Stimulated activated CD4-positive, alpha-beta T cell treated with anti-CD3 and anti-CD28 coated beads, Interleukin-4, amount 100 ng/mL, for 1 hour (primary cell): ENCODE measurements around the gene SLC9A7.
"Not testable (repeated sequence)": the region's sequence is repeated elsewhere in the genome, so short reads cannot be mapped to it uniquely, and the experiment has no call there.

ENCODE experiments used
- DNase-seq: peaks from one replicate; pipeline ENCODE4 v3.0.0-alpha.2; 2020

The SLC9A7 gene

DNA sequence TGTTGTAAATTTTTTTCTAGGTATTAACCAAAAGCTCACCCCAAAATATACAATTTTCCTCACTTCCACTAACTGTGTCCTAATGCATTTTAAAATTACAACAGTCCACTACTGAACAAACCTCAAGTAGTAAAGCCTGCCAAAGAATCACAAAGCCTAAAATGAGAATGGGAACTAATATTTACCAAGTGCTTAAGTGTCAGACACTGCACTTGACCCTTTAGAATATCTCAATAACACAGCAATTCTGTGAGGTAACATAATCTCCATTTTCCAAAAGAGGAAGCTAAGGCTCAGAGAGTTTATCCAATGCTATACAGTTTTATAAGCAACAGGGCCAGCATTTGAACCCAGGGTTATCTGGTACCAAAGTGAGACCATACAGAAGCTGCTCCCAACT lies 4.9 kb downstream of the SLC9A7 start:
- DNase-seq, result no peak

GRCh38 chrX:46750889-46751288 lies 8.0 kb downstream of the SLC9A7 start:
- no peak for DNase-seq

- no peak for DNase-seq
Measured at GRCh38 chrX:46744009-46744408, 14.9 kb downstream of the SLC9A7 start.

DNA sequence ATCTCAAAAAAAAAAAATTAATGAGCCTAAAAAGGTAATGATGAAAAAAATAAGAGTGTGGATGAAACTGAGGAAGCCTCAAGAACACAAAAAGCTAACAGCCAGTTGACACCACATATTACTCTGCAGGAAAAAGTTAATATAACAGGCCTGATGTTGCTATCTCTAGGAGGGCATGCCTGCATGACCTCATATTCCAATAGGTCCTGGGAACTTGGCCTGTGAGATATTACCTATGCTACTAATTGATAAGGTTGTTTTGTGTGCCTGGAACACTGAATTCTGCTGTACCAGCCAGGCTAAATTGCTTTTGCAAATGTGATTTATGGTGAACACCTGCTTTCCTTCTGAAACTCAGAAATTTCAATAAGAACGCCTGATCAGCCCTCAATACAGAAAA lies 15.9 kb downstream of the SLC9A7 start:
- DNase-seq, result no peak

DNA sequence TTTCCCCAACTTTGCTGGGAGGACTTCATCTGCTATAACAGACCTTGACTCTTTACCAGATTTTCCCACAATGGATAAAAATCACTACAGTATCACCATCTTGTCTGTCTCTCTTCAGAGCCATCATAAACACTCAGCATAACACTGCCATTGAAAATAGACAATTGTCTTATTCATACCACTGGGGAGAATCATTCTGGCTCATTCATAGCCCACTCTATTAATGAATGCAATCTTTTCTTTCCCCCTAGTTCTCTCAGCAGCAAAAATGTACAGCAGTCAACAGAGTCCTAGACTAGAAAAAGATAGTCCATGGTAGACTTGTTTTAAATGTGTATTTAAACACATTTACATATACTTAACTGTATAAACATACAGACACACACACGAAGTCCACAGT lies 19.2 kb downstream of the SLC9A7 start:
- no peak for DNase-seq

DNA sequence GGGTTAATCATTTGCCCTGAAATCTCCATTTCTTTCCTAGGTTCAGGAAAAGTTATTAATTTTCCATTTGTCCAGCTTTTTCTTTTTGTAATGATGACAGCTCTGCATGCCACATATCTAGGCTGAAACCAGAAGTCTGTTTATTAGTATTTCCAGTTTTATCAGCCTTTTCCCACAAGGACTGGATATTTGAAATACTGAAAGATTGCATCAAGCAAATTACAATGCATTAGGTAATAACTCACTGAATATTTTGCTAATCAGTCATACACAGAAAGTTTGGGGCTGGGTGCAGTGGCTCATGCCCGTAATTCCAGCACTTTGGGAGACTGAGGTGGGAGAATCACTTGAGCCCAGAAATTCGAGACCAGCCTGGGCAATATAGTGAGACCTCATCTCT lies 21.5 kb downstream of the SLC9A7 start:
- DNase-seq, result no peak

- no peak for DNase-seq
Measured at GRCh38 chrX:46737041-46737440, 21.9 kb downstream of the SLC9A7 start.

DNA sequence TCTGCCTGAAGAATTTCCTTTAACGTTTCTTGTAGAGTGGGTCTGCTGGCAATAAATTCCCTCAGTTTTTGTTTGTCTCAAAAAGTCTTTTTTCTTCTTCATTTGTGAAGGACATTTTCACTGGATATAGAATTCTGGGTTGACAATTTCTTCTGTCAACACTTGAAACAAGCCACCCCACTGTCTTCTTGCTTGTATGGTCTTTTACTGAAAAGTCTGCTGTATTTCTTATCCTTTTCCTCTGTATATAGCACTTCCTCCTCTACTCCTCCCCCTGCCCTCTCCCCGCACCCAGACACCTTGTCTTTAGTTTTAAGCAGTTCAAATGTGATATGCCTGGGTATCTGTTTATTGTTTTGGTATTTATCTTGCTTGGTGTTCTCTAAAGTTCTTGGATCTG lies 23.3 kb downstream of the SLC9A7 start:
- DNase-seq, result no peak

GRCh38 chrX:46733226-46733625 lies 25.7 kb downstream of the SLC9A7 start:
- DNase-seq, result no peak

- no peak for DNase-seq
Measured at GRCh38 chrX:46730765-46731164, 28.2 kb downstream of the SLC9A7 start.

- DNase-seq, result no peak
Measured at GRCh38 chrX:46727441-46727840, 31.5 kb downstream of the SLC9A7 start.

GRCh38 chrX:46723569-46723927 lies 35.4 kb downstream of the SLC9A7 start:
- DNase-seq, result not testable (repeated sequence)

DNA sequence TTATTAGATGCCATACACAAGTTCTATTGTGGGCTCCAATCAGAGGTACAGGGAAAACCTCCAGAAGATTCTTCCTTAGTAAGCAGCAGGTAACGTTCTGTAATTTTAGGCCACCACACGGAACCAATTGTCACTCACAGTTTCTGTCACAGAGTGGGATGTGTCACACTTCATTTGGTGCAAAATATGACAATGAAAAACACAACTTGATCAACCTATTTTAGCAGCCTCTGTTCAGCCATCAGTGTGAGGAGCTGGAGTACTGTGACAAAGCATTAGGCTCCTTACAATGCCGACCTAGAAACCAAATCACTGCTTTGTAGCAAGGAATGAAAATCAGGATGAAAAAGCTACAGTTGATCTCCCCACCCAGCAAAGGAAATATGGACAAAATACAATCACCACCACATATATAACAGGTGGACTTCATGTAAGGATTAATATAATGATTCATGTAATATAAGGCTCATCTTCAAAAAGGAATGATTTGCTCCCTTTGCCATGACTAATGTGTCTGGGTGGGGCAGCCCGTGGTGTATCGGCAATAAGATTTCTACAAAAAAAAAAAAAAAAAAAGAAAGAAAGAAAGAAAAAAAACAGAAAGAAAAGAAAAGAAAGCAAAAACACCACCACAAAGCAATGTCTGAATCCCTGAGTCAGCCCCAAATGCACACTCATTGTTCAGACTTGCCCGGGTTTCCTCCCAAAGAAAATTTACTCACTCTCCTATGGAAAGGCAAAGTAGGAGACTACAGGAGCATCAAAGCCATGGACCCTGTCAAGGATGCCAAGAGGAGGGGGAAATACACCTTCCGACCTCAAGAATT lies 36.0 kb downstream of the SLC9A7 start:
- no peak for DNase-seq

- DNase-seq, result no peak
Measured at GRCh38 chrX:46716796-46717195, 42.1 kb downstream of the SLC9A7 start.

GRCh38 chrX:46715997-46716396 lies 42.9 kb downstream of the SLC9A7 start:
- DNase-seq, result no peak

DNA sequence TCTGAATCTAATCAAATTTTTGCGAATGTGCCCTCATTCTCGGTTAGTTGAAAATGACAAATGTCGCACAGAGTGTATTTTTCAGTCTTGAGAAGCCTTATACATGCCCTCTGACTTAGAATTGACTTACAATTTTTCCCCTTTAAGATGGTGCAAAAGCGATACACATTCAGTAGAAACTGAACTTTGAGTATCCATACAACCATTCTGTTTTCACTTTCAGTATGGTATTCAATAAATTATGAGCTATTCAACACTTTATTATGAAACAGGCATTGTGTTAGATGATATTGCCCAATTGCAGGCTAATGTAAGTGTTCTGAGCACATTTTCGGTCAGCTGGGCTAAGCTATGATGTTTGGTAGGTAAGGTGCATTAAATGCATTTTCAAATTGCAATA lies 43.4 kb downstream of the SLC9A7 start:
- DNase-seq, result no peak

DNA sequence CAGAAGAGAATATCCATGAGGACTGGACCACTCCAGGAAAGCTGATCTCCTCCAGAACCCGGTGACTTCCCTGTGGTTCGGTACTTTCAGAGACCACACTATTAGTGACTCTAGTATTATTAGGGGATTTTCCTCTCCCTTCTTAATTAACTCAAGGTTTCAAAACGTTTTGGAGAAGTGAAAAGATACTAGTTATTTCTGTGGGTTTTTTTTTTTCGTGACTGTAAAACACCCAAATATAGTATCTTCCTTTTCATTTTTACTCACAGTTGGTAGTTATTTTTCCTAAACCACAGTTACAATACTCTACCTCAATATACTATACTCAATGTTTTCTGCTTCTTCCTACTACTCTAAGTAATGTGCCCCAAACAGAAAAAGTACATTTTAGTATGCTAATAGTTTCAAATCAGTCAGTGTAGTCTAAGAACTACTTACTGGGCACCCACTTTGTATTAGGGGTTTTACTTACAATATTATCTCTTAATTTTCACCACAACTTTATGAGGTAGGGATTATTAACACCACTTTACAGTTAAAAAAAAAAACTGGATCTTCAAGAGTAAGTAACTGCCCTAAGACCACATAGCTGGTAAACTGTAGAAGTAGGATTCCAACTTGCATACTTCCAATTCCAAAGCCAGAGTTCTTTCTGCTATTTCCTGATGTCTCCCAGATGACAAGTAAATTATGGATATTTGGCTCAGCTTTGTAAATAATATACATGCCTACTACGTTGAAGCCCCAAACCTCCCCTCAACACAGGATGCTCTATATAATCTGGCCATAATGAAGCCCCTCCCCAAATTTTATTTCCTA lies 45.0 kb downstream of the SLC9A7 start:
- no peak for DNase-seq

DNA sequence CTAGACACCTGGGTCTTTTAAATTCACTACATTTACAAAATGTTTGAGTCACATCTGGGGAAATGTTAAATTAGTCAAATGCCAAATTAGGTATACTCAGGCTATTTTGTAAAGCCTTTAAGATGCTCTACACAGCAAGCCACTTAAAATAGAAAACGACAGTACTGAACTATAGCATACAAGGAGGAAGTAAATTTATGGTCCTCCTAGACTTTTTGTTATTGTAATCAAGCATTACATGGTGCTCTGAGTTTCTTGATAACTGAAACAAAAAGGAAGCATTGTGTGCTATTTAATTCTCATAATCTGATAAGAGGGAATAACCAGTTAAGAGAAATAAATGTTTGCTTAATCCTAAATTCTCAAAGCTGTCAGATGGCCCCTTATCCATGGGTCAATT lies 46.2 kb downstream of the SLC9A7 start:
- DNase-seq, result no peak

DNA sequence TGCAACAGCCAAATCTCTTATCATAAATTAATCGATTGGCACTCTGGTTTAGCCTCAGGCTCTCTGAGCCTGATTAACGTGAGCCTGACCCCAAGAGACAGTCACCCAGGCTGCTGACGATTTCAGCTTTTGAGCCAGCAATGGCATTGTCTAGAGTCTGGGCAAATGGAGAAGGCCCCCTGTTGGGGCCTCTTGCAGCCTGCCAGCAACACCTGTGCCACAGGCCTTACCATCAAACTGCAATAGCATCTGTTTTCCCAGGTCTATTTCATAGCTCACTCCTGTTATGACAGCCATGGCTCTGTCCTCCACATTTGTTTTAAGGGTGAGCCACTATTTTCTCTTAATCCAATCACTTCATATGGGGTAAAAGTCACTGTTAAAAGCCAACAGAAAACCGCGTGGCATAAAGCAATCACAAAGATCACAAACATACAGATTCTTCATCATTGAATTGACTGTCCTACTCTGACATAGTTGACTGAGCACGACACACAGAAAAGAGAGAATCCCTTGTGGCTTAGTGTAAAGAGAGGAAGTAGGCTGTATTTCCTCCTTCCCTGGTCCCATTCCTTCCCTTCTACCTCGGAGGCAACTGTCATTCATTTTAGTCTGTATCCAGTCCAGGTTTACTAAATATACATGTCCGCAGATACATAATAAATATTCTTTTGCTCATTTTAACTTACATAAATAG lies 47.8 kb downstream of the SLC9A7 start:
- DNase-seq, result no peak

DNA sequence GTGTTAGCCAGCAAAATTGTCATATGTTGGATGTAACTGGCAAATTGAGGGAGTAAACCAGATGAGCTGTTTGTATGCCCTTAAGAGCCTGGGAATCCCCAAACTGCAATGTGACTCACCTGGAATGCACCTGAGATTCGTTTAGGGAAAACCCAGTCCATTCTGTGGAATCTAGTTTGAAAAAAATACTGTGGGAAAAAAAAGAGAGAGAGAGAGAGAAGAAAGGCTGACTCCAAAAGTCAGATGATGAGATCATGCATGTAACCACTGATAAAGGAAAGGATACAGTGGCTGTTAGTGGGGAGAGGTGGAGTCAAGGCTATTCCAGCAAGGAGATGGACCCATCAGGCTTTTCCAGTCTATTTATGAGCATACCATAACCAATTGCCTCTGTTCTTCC lies 48.5 kb downstream of the SLC9A7 start:
- DNase-seq, result no peak

GRCh38 chrX:46707274-46707965 lies 51.5 kb downstream of the SLC9A7 start:
- DNase-seq, result no peak

- peak; percentile 8 for DNase-seq
Measured at GRCh38 chrX:46704767-46705386, 54.0 kb downstream of the SLC9A7 start.

GRCh38 chrX:46703980-46704379 lies 54.9 kb downstream of the SLC9A7 start:
- DNase-seq, result no peak
